Endothelial cell of umbilical vein (primary cell): ENCODE results near the gene TMEM94. TPM values are rescaled to one million over a fixed set of nuclear protein-coding genes. Genes with fewer than 3 reads are reported as not detected.

Experiments
- BruUV-seq: library from RNA; stranded (reverse); fragments of 400-500 nt; replicated peaks from 2 replicates; lab custom pipeline; 2021; lab: Mats Ljungman, UMichigan
- CTCF ChIA-PET: fragments of 300-600, 350-600 bp; sonication (Branson Sonifier 250); formaldehyde crosslinking; loops from one replicate; lab custom pipeline; 2021; ENCODE audit warnings: antibody characterized with exemption, inconsistent platforms; lab: Charles Lee
- POLR2A ChIA-PET: fragments of 300-600, 350-600 bp; sonication (Branson Sonifier 250); formaldehyde crosslinking; loops from one replicate; lab custom pipeline; 2021; ENCODE audit warnings: antibody characterized with exemption, inconsistent platforms; lab: Charles Lee
- DNase-seq: peaks from one replicate; pipeline ENCODE4 v3.0.0-alpha.2; 2011; ENCODE audit warnings: low read depth, low spot score
- FAIRE-seq: peaks from 2 replicates; lab custom pipeline; 2011; peaks lifted over from hg19 to GRCh38; lab: Jason Lieb, UNC
- H2AFZ ChIP-seq: 2 replicates; pipeline ENCODE4 v1.6.0; 2012; ENCODE audit warnings: low read depth, low read length, control low read depth, inconsistent platforms
- H3K27ac ChIP-seq: 2 replicates; pipeline ENCODE4 v1.5.1; 2011; ENCODE audit warnings: low read depth, mild to moderate bottlenecking, control low read depth, low read length, moderate library complexity; ENCODE audit not compliant: insufficient read depth
- H3K27me3 ChIP-seq, 2 experiments: 2 replicates each; pipeline versions ENCODE4 v1.6.0 to v1.6.1; 2011; ENCODE audit warnings: low read length in 2 of 2, mixed read lengths in 1 of 2; ENCODE audit not compliant: control insufficient read depth in 2 of 2, insufficient read depth in 2 of 2
- H3K36me3 ChIP-seq, 2 experiments: 2 replicates in 1 of 2; 3 replicates in 1 of 2; pipeline ENCODE4 v1.5.1; 2011; ENCODE audit warnings: low read length in 2 of 2, mild to moderate bottlenecking in 1 of 2, moderate library complexity in 1 of 2; ENCODE audit not compliant: control insufficient read depth in 2 of 2, insufficient read depth in 2 of 2; ENCODE audit errors: extremely low read depth in 1 of 2
- H3K4me1 ChIP-seq: 3 replicates; pipeline ENCODE4 v1.5.1; 2011; ENCODE audit warnings: mild to moderate bottlenecking, low read length; ENCODE audit not compliant: control insufficient read depth, insufficient read depth; ENCODE audit errors: extremely low read depth
- H3K4me2 ChIP-seq: 2 replicates; pipeline ENCODE4 v1.6.1; 2011; ENCODE audit warnings: low read length, control low read depth, mixed read lengths; ENCODE audit not compliant: insufficient read depth
- H3K4me3 ChIP-seq, 3 experiments: fragments of 200-600 bp in 1 of 3; sonication (generic), shearing (Covaris generic) in 1 of 3; replicated peaks in 1 of 3; 2 replicates each; pipeline ENCODE4 v1.5.1; 2011 to 2016; ENCODE audit warnings: control low read depth in 3 of 3, low read length in 3 of 3, mild to moderate bottlenecking in 2 of 3, inconsistent platforms in 1 of 3, low read depth in 1 of 3, moderate library complexity in 1 of 3; ENCODE audit not compliant: insufficient read depth in 1 of 3
- H3K79me2 ChIP-seq: 2 replicates; pipeline ENCODE4 v1.6.0; 2012; ENCODE audit warnings: low read length, inconsistent platforms; ENCODE audit not compliant: control insufficient read depth, insufficient read depth
- H3K9ac ChIP-seq: replicated peaks from 2 replicates; pipeline ENCODE3; 2011; ENCODE audit warnings: low read length, control low read depth; ENCODE audit not compliant: insufficient read depth; ENCODE audit errors: extremely low read depth
- H3K9me1 ChIP-seq: replicated peaks from 3 replicates; pipeline ENCODE4 v1.6.0; 2011; ENCODE audit warnings: mild to moderate bottlenecking, low read length; ENCODE audit not compliant: control insufficient read depth, insufficient read depth; ENCODE audit errors: extremely low read depth
- H3K9me3 ChIP-seq: replicated peaks from 2 replicates; pipeline ENCODE4 v1.5.1; 2012; ENCODE audit warnings: low read length, inconsistent platforms; ENCODE audit not compliant: control insufficient read depth, insufficient read depth
- H4K20me1 ChIP-seq: replicated peaks from 2 replicates; pipeline ENCODE3; 2011; ENCODE audit warnings: mild to moderate bottlenecking, low read length; ENCODE audit not compliant: control insufficient read depth, insufficient read depth; ENCODE audit errors: extremely low read depth
- EZH2 ChIP-seq: IDR thresholded peaks from 2 replicates; pipeline ENCODE4 v1.6.1; 2012; ENCODE audit warnings: borderline replicate concordance, low read depth, mild to moderate bottlenecking, moderate library complexity, low read length, inconsistent platforms; ENCODE audit not compliant: severe bottlenecking
- JUN ChIP-seq: IDR thresholded peaks from 2 replicates; pipeline ENCODE4 v1.6.1; 2011; ENCODE audit warnings: borderline replicate concordance, low read depth; ENCODE audit not compliant: insufficient read length, insufficient read depth
- MYC ChIP-seq: IDR thresholded peaks from one replicate; pipeline ENCODE4 v1.6.1; 2011; ENCODE audit warnings: mild to moderate bottlenecking, low read depth, low read length
- POLR2AphosphoS5 ChIP-seq: IDR thresholded peaks from 2 replicates; pipeline ENCODE4 v1.6.1; 2012; ENCODE audit warnings: low read depth, mild to moderate bottlenecking, control low read depth, low read length, moderate library complexity; ENCODE audit not compliant: insufficient read depth
- dilution Hi-C: fragments of 300-500 bp; cut with MboI; formaldehyde crosslinking; loops from one replicate; pipeline ENCODE4 v1.15.0; 2019; ENCODE audit warnings: low sequenced_read_pairs; ENCODE audit not compliant: extremely low pct_ligation_motif_present
- intact Hi-C: fragments of 100-400 bp; cut with micrococcal nuclease; formaldehyde crosslinking; loops from one replicate; pipeline ENCODE4 v1.10.0; 2022
- polyA plus RNA-seq, 4 experiments: library from polyadenylated mRNA; depleted of rRNA in 3 of 4; stranded (reverse) in 3 of 4; unstranded in 1 of 4; fragments of >200 nt; gene quantifications; 2 replicates each; pipeline versions ENCODE4 v1.2.1 to v1.2.3, GENCODE V29; 2011 to 2012; ENCODE audit warnings: missing spikeins in 1 of 4
- total RNA-seq: library from RNA; stranded (reverse); gene quantifications from 2 replicates; pipeline ENCODE4 v1.2.3, GENCODE V29; 2021
- TF ChIP-seq, protein P1 (sequence below), 2 donors: IDR thresholded peaks; 1 replicate in 1 of 2; 2 replicates in 1 of 2; pipeline ENCODE4 v1.5.1; 2011; ENCODE audit warnings: low read length in 2 of 2, mild to moderate bottlenecking in 2 of 2, moderate library complexity in 2 of 2, control low read depth in 1 of 2, inconsistent platforms in 1 of 2, low read depth in 1 of 2; ENCODE audit not compliant: insufficient read depth in 1 of 2; ENCODE audit errors: extremely low read depth in 1 of 2

The TMEM94 gene
- total and polyA plus RNA-seq, 2 donors (not counting 3 experiments of a cell fraction or from before 2014, with no cell fraction given), result 69.2 to 75.9 TPM

DNA sequence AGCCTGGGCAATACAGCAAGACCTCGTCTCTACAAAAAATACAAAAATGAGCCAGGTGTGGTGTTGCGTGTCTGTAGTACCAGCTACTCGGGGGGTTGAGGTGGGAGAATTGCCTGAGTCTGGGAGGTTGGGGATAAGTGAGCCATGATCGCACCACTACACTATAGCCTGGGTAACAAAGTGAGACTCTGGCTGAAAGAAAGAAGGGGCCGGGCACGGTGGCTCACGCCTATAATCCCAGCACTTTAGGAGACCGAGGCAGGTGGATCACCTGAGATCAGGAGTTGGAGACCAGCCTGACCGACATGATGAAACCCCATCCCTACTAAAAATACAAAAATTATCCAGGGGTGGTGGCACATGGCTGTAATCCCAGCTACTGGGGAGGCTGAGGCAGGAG lies 40.4 kb upstream of the TMEM94 start:
- H3K36me3 ChIP-seq, result no peaks in the 10 kb centered on the region
- peaks cover 0 to 2% of the 10 kb centered on the region in 2 experiments for H3K27me3 ChIP-seq
- no peaks in the 10 kb centered on the region for H4K20me1 ChIP-seq
- no peaks in the 10 kb centered on the region for H3K9me3 ChIP-seq
- intact Hi-C loops (no loop called here), dilution Hi-C loops (no loop called here)
- no TSS peak for BruUV-seq
- H2AFZ ChIP-seq, result no peak overlapping the region
- ChIA-PET POLR2A (no interaction called here), CTCF (interaction anchor here (1.3 kb wide), 1 partner anchor 90 kb away, joined by 3 read pairs; no protein-coding TSS in a partner anchor)
- H3K79me2 ChIP-seq, result no peaks in the 10 kb centered on the region
- H3K9ac ChIP-seq, result no peak overlapping the region
- TF ChIP-seq, protein P1, sequence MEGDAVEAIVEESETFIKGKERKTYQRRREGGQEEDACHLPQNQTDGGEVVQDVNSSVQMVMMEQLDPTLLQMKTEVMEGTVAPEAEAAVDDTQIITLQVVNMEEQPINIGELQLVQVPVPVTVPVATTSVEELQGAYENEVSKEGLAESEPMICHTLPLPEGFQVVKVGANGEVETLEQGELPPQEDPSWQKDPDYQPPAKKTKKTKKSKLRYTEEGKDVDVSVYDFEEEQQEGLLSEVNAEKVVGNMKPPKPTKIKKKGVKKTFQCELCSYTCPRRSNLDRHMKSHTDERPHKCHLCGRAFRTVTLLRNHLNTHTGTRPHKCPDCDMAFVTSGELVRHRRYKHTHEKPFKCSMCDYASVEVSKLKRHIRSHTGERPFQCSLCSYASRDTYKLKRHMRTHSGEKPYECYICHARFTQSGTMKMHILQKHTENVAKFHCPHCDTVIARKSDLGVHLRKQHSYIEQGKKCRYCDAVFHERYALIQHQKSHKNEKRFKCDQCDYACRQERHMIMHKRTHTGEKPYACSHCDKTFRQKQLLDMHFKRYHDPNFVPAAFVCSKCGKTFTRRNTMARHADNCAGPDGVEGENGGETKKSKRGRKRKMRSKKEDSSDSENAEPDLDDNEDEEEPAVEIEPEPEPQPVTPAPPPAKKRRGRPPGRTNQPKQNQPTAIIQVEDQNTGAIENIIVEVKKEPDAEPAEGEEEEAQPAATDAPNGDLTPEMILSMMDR (IDR thresholded peaks at IDR 0.05; ENCODE audit: extremely low read depth in 1 of 2, insufficient read depth in 1 of 2, low read depth in 1 of 2, low read length in 2 of 2), result no peak
- TF ChIP-seq JUN (no peak), POLR2AphosphoS5 (no peak), EZH2 (no peak), MYC (no peak)
- H3K9me1 ChIP-seq, result no peaks in the 10 kb centered on the region
- no peak overlapping the region for H3K4me2 ChIP-seq
- H3K4me3 ChIP-seq, result no peak overlapping the region
- DNase-seq (no peak), FAIRE-seq (no peak)
- peaks cover 5% of the 10 kb centered on the region for H3K4me1 ChIP-seq
- no peak overlapping the region for H3K27ac ChIP-seq
